Activated gamma-delta T cell treated with anti-CD3 and anti-CD28 coated beads, Interleukin-2, amount 50 U/mL, for 16 hours (primary cell): ENCODE data around the gene RIPOR2.
A peak's percentile ranks its signal among the peaks of the same experiment; 100 is the strongest.
"Not testable (repeated sequence)": the region's sequence is repeated elsewhere in the genome, so short reads cannot be mapped to it uniquely, and the experiment has no call there.

Experiments used
- DNase-seq: peaks from one replicate; pipeline ENCODE4 v3.0.0-alpha.2; 2020; ENCODE audit warnings: low read depth

The RIPOR2 gene

GRCh38 chr6:24807584-24807983 is 128.2 kb downstream of the RIPOR2 start:
- no peak for DNase-seq

DNA sequence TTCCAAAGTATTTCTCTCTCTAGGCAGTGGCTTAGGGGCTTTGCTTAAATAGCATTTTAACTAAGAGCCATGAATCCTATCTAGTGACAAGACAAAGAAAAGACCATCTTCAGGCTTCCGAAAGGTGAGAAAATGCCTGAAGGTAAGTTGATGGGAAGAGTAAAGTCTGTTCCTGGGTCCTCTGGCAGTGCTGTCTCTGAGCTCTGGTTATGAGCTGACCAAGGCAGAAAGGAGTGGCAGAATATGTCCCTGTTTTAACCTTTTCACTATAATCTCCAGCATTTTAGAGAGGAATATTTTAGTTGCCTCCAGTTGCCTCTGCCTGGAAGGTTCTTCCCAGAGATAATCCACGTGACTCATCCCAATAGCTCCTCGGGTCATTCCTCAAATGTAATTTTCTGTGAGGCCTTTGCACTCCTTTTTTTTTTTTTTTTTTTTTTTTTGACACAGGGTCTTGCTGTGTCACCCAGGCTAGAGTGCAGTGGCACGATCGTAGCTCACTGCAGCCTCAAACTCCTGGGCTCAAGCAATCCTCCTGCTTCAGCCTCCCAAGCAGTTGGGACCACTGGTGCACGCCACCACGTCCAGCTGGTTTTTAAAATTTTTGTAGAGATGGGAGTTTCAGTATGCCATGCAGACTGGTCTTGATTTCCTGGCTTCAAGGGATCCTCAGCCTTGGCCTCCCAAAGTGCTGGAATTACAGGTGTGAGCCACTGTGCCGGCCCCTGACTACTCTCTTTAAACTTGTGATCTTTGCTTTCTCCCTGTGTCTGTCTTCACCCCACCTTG is 133.3 kb downstream of the RIPOR2 start:
- no peak for DNase-seq

GRCh38 chr6:24799541-24799915 is 136.2 kb downstream of the RIPOR2 start:
- no peak for DNase-seq

DNA sequence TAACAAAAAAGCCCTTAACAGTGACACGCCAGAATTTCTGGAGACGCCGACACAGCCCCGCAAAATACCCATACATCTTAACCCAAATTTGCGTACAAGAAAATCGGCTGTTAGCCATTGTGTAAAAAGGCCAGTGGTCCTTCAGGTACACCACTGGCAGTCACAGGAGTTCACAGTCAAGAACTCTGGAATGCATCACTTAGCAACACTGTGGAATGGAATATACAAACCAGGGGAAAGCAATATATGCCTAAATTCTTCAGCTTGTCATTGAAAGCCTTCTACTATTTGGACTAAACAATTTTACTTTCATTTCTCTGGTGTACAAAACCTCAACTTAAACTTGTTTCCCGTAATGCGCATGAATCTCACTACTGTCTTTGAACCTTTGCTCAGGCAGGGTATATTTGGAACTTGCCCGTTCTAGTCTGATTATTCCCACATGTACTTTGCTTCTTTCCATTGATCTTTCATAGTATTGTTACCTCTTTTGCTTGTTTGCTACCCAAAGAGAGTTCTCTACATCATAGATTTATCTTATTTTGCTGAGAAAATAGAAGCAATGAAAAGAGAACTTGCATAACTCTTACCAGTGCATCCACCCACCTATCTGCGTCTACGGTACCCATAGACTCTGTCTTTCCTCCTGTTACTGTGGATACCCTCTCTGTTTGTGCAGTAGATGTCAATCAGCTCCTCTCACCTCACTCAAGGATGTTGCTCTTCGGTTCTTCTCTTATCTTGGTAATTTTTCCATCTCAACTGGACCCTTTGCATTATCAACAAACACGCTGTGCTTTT is 136.8 kb downstream of the RIPOR2 start, which contains the start of gene ARMH2:
Gene ARMH2, minus strand, starts transcription at position 178 of the 801 bp plus-strand sequence. Its CDS starts 60 bp downstream, at position 118.
- DNase-seq: no peak

- no peak for DNase-seq
Observed at GRCh38 chr6:24797596-24798216, 138.1 kb downstream of the RIPOR2 start.

DNA sequence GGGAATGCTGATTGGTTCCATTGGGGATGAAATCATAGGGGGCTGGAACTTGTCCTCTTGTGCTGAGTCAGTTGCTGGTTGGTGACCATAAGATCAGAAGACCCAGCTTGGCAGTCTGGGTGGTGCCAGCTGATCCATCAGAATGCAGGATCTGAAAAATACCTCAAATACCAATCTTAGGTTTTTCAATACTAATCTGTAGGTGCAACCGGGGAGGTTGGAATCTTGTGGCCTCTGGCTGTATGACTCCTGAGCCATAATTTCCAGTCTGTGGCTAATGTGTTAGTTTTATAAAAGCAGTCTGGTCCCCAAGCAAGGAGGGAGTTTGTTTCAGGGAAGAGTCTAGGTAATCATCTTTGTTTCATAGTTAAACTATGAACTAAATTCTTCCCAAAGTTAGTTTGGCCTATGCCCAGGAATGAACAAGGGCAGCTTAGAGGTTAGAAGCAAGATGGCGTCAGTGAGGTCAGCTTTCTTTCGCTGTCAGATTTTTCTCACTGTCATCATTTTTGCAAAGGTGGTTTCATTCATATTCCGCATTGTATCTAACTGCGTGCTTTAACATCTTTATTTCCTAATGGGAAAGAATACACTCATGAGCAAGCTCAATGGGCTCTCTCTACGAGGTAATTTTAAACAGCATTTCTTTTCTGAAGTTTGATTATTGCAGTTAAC is 139.0 kb downstream of the RIPOR2 start:
- no peak for DNase-seq

DNA sequence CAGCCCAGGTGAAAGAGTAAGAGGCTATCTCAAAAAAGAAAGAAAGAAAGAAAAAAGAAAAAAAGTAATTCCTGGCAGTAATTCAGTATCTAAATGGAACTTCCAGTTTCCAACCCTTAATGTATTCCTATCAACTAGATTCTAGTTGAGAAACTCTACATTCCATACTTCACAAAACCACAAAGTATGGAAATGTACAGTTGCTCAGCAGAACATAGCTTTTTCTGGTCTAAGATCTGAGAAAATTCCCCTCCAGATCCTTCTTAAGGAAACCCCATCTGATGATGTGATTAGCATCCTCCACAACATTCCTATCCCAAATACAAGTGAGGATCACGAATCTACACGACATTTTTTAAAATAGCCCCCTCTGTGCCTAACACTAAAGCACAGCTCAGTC is 140.7 kb downstream of the RIPOR2 start:
- DNase-seq: no peak

DNA sequence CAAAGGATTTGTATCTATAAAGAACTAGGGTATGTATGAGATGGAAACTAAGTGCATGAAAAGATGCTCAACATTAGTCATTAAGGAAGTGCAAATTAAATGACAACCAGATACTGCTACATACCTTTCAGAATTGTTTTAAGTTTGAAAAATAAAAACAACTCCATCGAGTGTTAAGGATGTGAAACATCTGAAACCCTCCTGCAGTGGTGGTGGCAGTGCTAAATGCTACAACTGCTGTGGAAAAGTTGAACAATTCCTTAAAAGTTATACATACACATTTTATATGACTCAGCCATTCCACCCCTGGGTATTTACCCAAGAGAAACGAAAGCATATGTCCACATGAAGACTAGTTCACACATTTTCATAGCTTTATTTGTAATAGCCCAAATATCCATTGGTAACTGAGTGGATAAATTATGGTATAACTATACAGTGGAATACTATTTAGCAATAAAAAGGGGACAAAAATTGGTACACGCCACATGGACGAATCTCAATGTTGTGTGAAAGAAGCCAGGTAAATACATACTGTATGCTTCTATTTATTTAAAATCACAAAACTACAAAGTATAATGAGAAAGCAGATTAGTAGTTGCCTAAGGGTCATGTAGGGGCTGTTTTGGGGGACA is 147.6 kb downstream of the RIPOR2 start:
- DNase-seq: no peak

- no peak for DNase-seq
Observed at GRCh38 chr6:24780206-24780605, 155.6 kb downstream of the RIPOR2 start.

GRCh38 chr6:24779416-24780016 is 156.2 kb downstream of the RIPOR2 start:
- DNase-seq: no peak

- DNase-seq: no peak
Observed at GRCh38 chr6:24778878-24779277, 156.9 kb downstream of the RIPOR2 start.

- no peak for DNase-seq
Observed at GRCh38 chr6:24778121-24778520, 157.6 kb downstream of the RIPOR2 start.

DNA sequence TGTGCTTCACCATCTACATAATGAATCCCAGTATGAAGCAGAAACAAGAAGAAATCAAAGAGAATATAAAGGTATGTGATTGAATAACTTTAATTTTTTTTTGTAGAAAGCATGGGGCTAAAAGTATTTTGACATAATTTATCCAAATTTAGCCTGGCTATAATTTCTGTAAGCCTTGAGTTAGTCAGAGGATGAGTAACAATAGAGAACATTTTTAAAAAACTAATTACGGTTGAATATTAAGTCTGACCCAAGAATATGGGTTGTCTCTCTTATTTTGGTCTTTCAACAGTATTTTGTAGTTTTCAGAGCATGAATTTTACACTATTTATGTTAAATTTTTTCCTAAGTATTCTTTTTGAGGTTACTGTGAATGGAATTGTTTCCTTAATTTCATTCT is 158.5 kb downstream of the RIPOR2 start:
- no peak for DNase-seq

DNA sequence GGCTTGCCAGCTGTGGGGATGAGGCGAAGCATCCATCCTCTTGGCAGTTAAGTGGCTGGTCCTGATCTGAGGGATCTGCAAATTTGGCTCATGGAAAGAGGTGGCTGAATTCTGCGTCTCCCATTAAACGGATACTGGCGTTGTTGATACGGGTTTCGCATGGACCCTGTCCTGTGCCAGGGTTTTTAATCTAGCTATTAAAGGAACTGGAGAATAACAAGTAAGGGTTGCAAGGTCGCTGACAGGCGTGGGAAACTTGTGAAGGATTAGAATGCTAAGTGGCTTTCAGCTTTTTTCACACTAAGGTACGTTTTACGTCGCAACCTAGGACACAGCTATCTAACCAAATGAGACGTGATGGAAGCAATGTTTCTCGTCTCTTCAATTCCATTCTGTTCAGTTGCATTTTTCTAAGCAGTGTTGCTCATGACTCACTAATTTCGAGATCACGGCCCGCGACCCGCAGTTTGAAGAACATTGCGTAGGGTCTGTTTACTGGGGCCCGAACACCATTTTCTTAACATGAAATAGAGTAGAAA is 160.2 kb downstream of the RIPOR2 start:
- no peak for DNase-seq

GRCh38 chr6:24774696-24775519 is 160.9 kb downstream of the RIPOR2 start, which contains the start of gene GMNN:
GMNN (plus strand) TSS chr6:24774937; CDS start chr6:24777247, 2,310 bp downstream.
- DNase-seq: peak; percentile 98

- no peak for DNase-seq
Observed at GRCh38 chr6:24768361-24768760, 167.4 kb downstream of the RIPOR2 start.

DNA sequence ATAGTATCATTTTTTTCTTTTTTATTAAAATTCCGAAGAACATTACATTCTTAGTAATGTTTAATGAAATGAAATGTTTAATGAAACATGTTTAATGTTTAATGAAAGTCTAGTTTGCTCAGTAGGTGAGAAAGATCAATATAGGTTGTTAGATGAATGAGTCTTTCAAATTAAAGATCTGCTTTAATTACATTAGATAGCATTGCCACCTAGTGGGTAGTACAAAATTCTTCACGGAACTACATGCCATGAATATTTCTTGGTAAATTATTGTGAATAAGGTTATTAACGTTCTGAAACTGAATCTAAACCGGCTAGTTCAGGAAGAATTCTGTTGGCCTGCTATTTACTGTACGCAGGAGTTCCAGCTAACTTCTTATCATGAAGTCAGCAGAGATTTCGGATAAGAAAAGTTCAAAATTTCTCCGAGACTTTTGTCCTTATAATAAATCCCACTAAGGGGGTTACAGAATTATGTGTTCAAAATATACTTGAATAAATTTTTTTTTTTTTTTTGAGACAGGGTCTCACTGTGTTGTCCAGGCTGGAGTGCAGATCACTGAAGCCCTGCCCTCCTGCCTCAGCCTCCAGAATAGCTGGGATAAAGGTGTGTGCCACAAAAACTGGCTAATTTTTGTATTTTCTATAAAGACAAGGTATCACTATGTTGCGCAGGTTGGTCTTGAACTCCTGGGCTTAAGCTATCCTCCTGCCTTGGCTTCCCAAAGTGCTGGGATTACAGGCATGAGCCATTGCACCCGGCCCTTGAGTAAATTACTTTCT is 168.9 kb downstream of the RIPOR2 start:
- DNase-seq: no peak

DNA sequence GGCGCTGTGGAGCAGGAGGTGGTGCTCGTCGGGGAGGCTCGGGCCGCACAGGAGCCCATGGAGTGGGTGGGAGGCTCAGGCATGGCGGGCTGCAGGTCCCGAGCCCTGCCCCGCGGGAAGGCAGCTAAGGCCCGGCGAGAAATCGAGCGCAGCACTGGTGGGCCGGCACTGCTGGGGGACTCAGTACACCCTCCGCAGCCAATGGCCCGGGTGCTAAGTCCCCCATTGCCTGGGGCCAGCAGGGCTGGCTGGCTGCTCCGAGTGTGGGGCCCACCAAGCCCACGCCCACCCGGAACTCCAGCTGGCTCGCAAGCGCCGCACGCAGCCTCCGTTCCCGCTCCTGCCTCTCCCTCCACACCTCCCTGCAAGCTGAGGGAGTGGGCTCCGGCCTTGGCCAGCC is 169.8 kb downstream of the RIPOR2 start:
- DNase-seq: not testable (repeated sequence)
